Endodermal cell (in vitro differentiated cells): ENCODE measurements around the gene ZNF423. TPM values are rescaled to one million over a fixed set of nuclear protein-coding genes. Genes with fewer than 3 reads are reported as not detected.

ENCODE experiments used
- DNase-seq: peaks from one replicate; pipeline ENCODE4 v3.0.0-alpha.2; 2017
- H3K27ac ChIP-seq: 2 replicates; pipeline ENCODE4 v1.5.1; 2013; ENCODE audit warnings: mild to moderate bottlenecking, low read depth, low read length, moderate library complexity
- H3K27me3 ChIP-seq: 2 replicates; pipeline ENCODE4 v1.6.1; 2013; ENCODE audit warnings: mild to moderate bottlenecking, low read length, moderate library complexity; ENCODE audit not compliant: insufficient read depth, control insufficient read depth, poor library complexity, severe bottlenecking
- H3K36me3 ChIP-seq: 2 replicates; pipeline ENCODE4 v1.7.0; 2013; ENCODE audit warnings: mild to moderate bottlenecking, low read length, moderate library complexity; ENCODE audit not compliant: control insufficient read depth, insufficient read depth
- H3K4me1 ChIP-seq: one replicate; pipeline ENCODE4 v1.7.0; 2013; ENCODE audit warnings: low read length; ENCODE audit not compliant: control insufficient read depth, insufficient read depth
- H3K4me3 ChIP-seq: 2 replicates; pipeline ENCODE4 v1.5.1; 2013; ENCODE audit warnings: mild to moderate bottlenecking, low read length, moderate library complexity
- H3K9ac ChIP-seq: 2 replicates; pipeline ENCODE4 v1.6.1; 2013; ENCODE audit warnings: mild to moderate bottlenecking, low read length, moderate library complexity; ENCODE audit not compliant: poor library complexity, severe bottlenecking; ENCODE audit errors: extremely low read depth
- H3K9me3 ChIP-seq: 2 replicates; pipeline ENCODE4 v1.6.1; 2013; ENCODE audit warnings: mild to moderate bottlenecking, low read length, moderate library complexity; ENCODE audit not compliant: control insufficient read depth
- H3K27ac Mint-ChIP-seq: 2 replicates; pipeline ENCODE4 v1.8.0; 2020; ENCODE audit warnings: mixed read lengths
- H3K27me3 Mint-ChIP-seq: 2 replicates; pipeline ENCODE4 v1.8.0; 2021; ENCODE audit warnings: mild to moderate bottlenecking, mixed read lengths; ENCODE audit not compliant: insufficient read depth
- H3K36me3 Mint-ChIP-seq: 2 replicates; pipeline ENCODE4 v1.8.0; 2020; ENCODE audit warnings: low read depth, mixed read lengths
- H3K4me1 Mint-ChIP-seq: 2 replicates; pipeline ENCODE4 v1.8.0; 2020; ENCODE audit warnings: mixed read lengths
- H3K4me3 Mint-ChIP-seq: 2 replicates; pipeline ENCODE4 v1.8.0; 2020; ENCODE audit warnings: mild to moderate bottlenecking, moderate library complexity, mixed read lengths
- H3K9me3 Mint-ChIP-seq: 2 replicates; pipeline ENCODE4 v1.8.0; 2020; ENCODE audit warnings: mild to moderate bottlenecking, mixed read lengths
- CTCF ChIP-seq: fragments of 200-600 bp; sonication (generic); conservative IDR thresholded peaks from 2 replicates; pipeline ENCODE4 v1.5.0; 2021; ENCODE audit warnings: antibody characterized with exemption, mild to moderate bottlenecking
- WGBS, 2 experiments: methylation state at CpG; one replicate each; pipeline versions ENCODE4 v1.1.5 to v1.1.7; 2013; ENCODE audit warnings: missing lambda C conversion rate in 2 of 2, mixed read lengths in 1 of 2; ENCODE audit not compliant: insufficient coverage in 1 of 2, insufficient read length in 1 of 2; 5-methylcytosine and 5-hydroxymethylcytosine counted together
- total RNA-seq, 2 donors: library from RNA; stranded (reverse); fragmentation: NEBNext Ultra II Directional in 1 of 2; extraction: Animal tissue kit (Norgen Biotek cat#: 25700) in 1 of 2; gene quantifications; 2 replicates in 1 of 2; 3 replicates in 1 of 2; pipeline ENCODE4 v1.2.1, GENCODE V29; 2021

The ZNF423 gene
- total RNA-seq, 2 donors from 2014 or later = 30.3 to 41.9 TPM

GRCh38 chr16:49750341-49751000, 105.4 kb downstream of the ZNF423 start:
- H3K27me3 Mint-ChIP-seq = no peaks in the 10 kb centered on the region
- no peaks in the 10 kb centered on the region for H3K9me3 Mint-ChIP-seq
- no peak overlapping the region for H3K9ac ChIP-seq
- no peaks in the 10 kb centered on the region for H3K27me3 ChIP-seq
- H3K4me1 Mint-ChIP-seq = peaks cover 26% of the 10 kb centered on the region
- peaks cover 12% of the 10 kb centered on the region for H3K4me1 ChIP-seq
- H3K36me3 Mint-ChIP-seq = no peaks in the 10 kb centered on the region
- TF ChIP-seq CTCF = no peak
- no peak overlapping the region for H3K4me3 Mint-ChIP-seq
- no peak overlapping the region for H3K4me3 ChIP-seq
- WGBS, 2 experiments = 77 to 84% methylated on average over 13 to 15 of the region's 15 CpGs
- no peak overlapping the region for H3K27ac Mint-ChIP-seq
- no peaks in the 10 kb centered on the region for H3K9me3 ChIP-seq
- H3K27ac ChIP-seq = peak overlapping the region; percentile 59
- DNase-seq = no peak
- no peaks in the 10 kb centered on the region for H3K36me3 ChIP-seq

- peaks cover 20% of the 10 kb centered on the region for H3K4me1 Mint-ChIP-seq
- no peak overlapping the region for H3K9ac ChIP-seq
- no peaks in the 10 kb centered on the region for H3K27me3 ChIP-seq
- H3K27ac ChIP-seq = peak overlapping the region; percentile 59
- DNase-seq = peak; percentile 67
- WGBS, 2 experiments = 61 to 66% methylated on average over 5 to 9 of the region's 9 CpGs
- no peaks in the 10 kb centered on the region for H3K36me3 Mint-ChIP-seq
- no peak for TF ChIP-seq CTCF
- H3K9me3 Mint-ChIP-seq = no peaks in the 10 kb centered on the region
- no peak overlapping the region for H3K4me3 ChIP-seq
- H3K27ac Mint-ChIP-seq = no peak overlapping the region
- peaks cover 10% of the 10 kb centered on the region for H3K4me1 ChIP-seq
- no peak overlapping the region for H3K4me3 Mint-ChIP-seq
- no peaks in the 10 kb centered on the region for H3K27me3 Mint-ChIP-seq
- H3K36me3 ChIP-seq = no peaks in the 10 kb centered on the region
- H3K9me3 ChIP-seq = no peaks in the 10 kb centered on the region
Measured at GRCh38 chr16:49749816-49750215, 106.1 kb downstream of the ZNF423 start.

- TF ChIP-seq CTCF = no peak
- Histone ChIP-seq H3K27ac (no peak overlapping the region), H3K9me3 (no peaks in the 10 kb centered on the region), H3K4me3 (no peak overlapping the region), H3K9ac (no peak overlapping the region), H3K27me3 (no peaks in the 10 kb centered on the region), H3K36me3 (no peaks in the 10 kb centered on the region), H3K4me1 (peaks cover 5% of the 10 kb centered on the region)
- no peak for DNase-seq
- 90 to 95% methylated on average over 11 of the region's 11 CpGs for WGBS, 2 experiments
- H3K27me3 Mint-ChIP-seq = no peaks in the 10 kb centered on the region
- H3K27ac Mint-ChIP-seq = no peak overlapping the region
- H3K4me3 Mint-ChIP-seq = no peak overlapping the region
- no peaks in the 10 kb centered on the region for H3K9me3 Mint-ChIP-seq
- H3K36me3 Mint-ChIP-seq = no peaks in the 10 kb centered on the region
- H3K4me1 Mint-ChIP-seq = peaks cover 13% of the 10 kb centered on the region
Measured at GRCh38 chr16:49748322-49748721, 107.6 kb downstream of the ZNF423 start.
